ENCODE data around the gene MFAP1. TPM values are rescaled to one million over a fixed set of nuclear protein-coding genes. Genes with fewer than 3 reads are reported as not detected.

MFAP1 gene
- total RNA-seq, 1 experiment from 2014 or later, result 44.7 TPM

- no peak overlapping the region for H3K18ac ChIP-seq (ENCODE audit: insufficient read length, low read depth, low read length)
- no peaks in the 10 kb centered on the region for H3K27me3 ChIP-seq (ENCODE audit: insufficient read depth, low read length)
- H3K4me1 ChIP-seq (ENCODE audit: insufficient read depth, low read length), result no peaks in the 10 kb centered on the region; the same call in 1 of the 2 replicates
- H3K4me1 Mint-ChIP-seq, result peaks cover 10 to 16% of the 10 kb centered on the region in 2 experiments
- no CpG with 5 or more reads among the region's 6 CpGs for WGBS (ENCODE audit: extremely low coverage, insufficient read length, low lambda C conversion rate)
- TF ChIP-seq CTCF (conservative IDR thresholded peaks at IDR 0.05), result no peak
- H2BK20ac ChIP-seq (ENCODE audit: low read depth, low read length, poor library complexity, severe bottlenecking), result no peak overlapping the region
- no peak overlapping the region for H3K27ac Mint-ChIP-seq
- no peak overlapping the region for H2BK120ac ChIP-seq (ENCODE audit: low read depth, low read length, poor library complexity, severe bottlenecking)
- H3K9me3 Mint-ChIP-seq, result peaks cover 11 to 21% of the 10 kb centered on the region in 2 experiments
- H4K5ac ChIP-seq (ENCODE audit: insufficient read length, low read depth, low read length), result no peak overlapping the region
- no peak overlapping the region for H2BK15ac ChIP-seq (ENCODE audit: low read depth, low read length)
- no peak overlapping the region for H2BK12ac ChIP-seq (ENCODE audit: insufficient read length, low read depth, low read length)
- H3K79me2 ChIP-seq (ENCODE audit: insufficient read depth, low read length), result peaks cover 4% of the 10 kb centered on the region; the same call in 1 of the 2 replicates
- peaks cover 14 to 30% (median 28%) of the 10 kb centered on the region in 3 experiments for H3K36me3 Mint-ChIP-seq (ENCODE audit: insufficient read depth in 1 of 3, low read depth in 3 of 3)
- H3K14ac ChIP-seq (ENCODE audit: insufficient read depth, low read length), result no peak overlapping the region
- no peaks in the 10 kb centered on the region for H3K9me3 ChIP-seq (ENCODE audit: control insufficient read depth, low read depth, low read length)
- peak overlapping the region; percentile 69 for H3K4me2 ChIP-seq (ENCODE audit: insufficient read depth, insufficient read length, low read length)
- peaks cover 5% of the 10 kb centered on the region for H3K79me1 ChIP-seq (ENCODE audit: insufficient read depth, low read depth, low read length, poor library complexity, severe bottlenecking)
- no peak overlapping the region for H3T11ph ChIP-seq (ENCODE audit: low read length)
- H2BK5ac ChIP-seq (ENCODE audit: insufficient read length, low read length), result no peak overlapping the region
- H3K27me3 Mint-ChIP-seq (ENCODE audit: low read depth), result peaks cover 12% of the 10 kb centered on the region
- H3K23ac ChIP-seq (ENCODE audit: insufficient read length, low read depth, low read length), result no peak overlapping the region
- H2AFZ ChIP-seq (ENCODE audit: low read length), result no peak overlapping the region
- no peak overlapping the region for H3K27ac ChIP-seq (ENCODE audit: insufficient read length, low read depth, low read length)
- H3K4ac ChIP-seq (ENCODE audit: low read depth, low read length), result no peak overlapping the region
- H3K56ac ChIP-seq (ENCODE audit: insufficient read length, low read depth, low read length), result no peak overlapping the region
- no peaks in the 10 kb centered on the region for H4K20me1 ChIP-seq (ENCODE audit: control insufficient read depth, insufficient read depth, insufficient read length)
- H3K9ac ChIP-seq (ENCODE audit: extremely low read depth, insufficient read length, low read length), result peak overlapping the region; percentile 46
- peak overlapping the region; percentile 88 for H3K4me3 Mint-ChIP-seq
- H4K91ac ChIP-seq (ENCODE audit: insufficient read length, low read depth, low read length), result no peak overlapping the region
- H4K8ac ChIP-seq (replicated peaks; ENCODE audit: insufficient read length, low read depth, low read length), result no peak overlapping the region
- no peak overlapping the region for H2AK5ac ChIP-seq (ENCODE audit: insufficient read length, low read length)
- H3K23me2 ChIP-seq (ENCODE audit: insufficient read length, low read depth, low read length, poor library complexity, severe bottlenecking), result peaks cover 8% of the 10 kb centered on the region
- no peak for DNase-seq
Observed at GRCh38 chr15:43828061-43828657, 3.7 kb upstream of the MFAP1 start.

All from H9 (cell line).